Endothelial cell of umbilical vein (primary cell): ENCODE data around the gene ARL8A. TPM values are rescaled to one million over a fixed set of nuclear protein-coding genes. Genes with fewer than 3 reads are reported as not detected.

Experiments
- BruUV-seq: library from RNA; stranded (reverse); fragments of 400-500 nt; replicated peaks from 2 replicates; lab custom pipeline; 2021; lab: Mats Ljungman, UMichigan
- CTCF ChIA-PET: fragments of 300-600, 350-600 bp; sonication (Branson Sonifier 250); formaldehyde crosslinking; loops from one replicate; lab custom pipeline; 2021; ENCODE audit warnings: antibody characterized with exemption, inconsistent platforms; lab: Charles Lee
- POLR2A ChIA-PET: fragments of 300-600, 350-600 bp; sonication (Branson Sonifier 250); formaldehyde crosslinking; loops from one replicate; lab custom pipeline; 2021; ENCODE audit warnings: antibody characterized with exemption, inconsistent platforms; lab: Charles Lee
- DNase-seq: peaks from one replicate; pipeline ENCODE4 v3.0.0-alpha.2; 2011; ENCODE audit warnings: low read depth, low spot score
- FAIRE-seq: peaks from 2 replicates; lab custom pipeline; 2011; peaks lifted over from hg19 to GRCh38; lab: Jason Lieb, UNC
- H2AFZ ChIP-seq: 2 replicates; pipeline ENCODE4 v1.6.0; 2012; ENCODE audit warnings: low read depth, low read length, control low read depth, inconsistent platforms
- H3K27ac ChIP-seq: 2 replicates; pipeline ENCODE4 v1.5.1; 2011; ENCODE audit warnings: low read depth, mild to moderate bottlenecking, control low read depth, low read length, moderate library complexity; ENCODE audit not compliant: insufficient read depth
- H3K27me3 ChIP-seq, 2 experiments: 2 replicates each; pipeline versions ENCODE4 v1.6.0 to v1.6.1; 2011; ENCODE audit warnings: low read length in 2 of 2, mixed read lengths in 1 of 2; ENCODE audit not compliant: control insufficient read depth in 2 of 2, insufficient read depth in 2 of 2
- H3K36me3 ChIP-seq, 2 experiments: 2 replicates in 1 of 2; 3 replicates in 1 of 2; pipeline ENCODE4 v1.5.1; 2011; ENCODE audit warnings: low read length in 2 of 2, mild to moderate bottlenecking in 1 of 2, moderate library complexity in 1 of 2; ENCODE audit not compliant: control insufficient read depth in 2 of 2, insufficient read depth in 2 of 2; ENCODE audit errors: extremely low read depth in 1 of 2
- H3K4me1 ChIP-seq: 3 replicates; pipeline ENCODE4 v1.5.1; 2011; ENCODE audit warnings: mild to moderate bottlenecking, low read length; ENCODE audit not compliant: control insufficient read depth, insufficient read depth; ENCODE audit errors: extremely low read depth
- H3K4me2 ChIP-seq: 2 replicates; pipeline ENCODE4 v1.6.1; 2011; ENCODE audit warnings: low read length, control low read depth, mixed read lengths; ENCODE audit not compliant: insufficient read depth
- H3K4me3 ChIP-seq, 3 experiments: fragments of 200-600 bp in 1 of 3; sonication (generic), shearing (Covaris generic) in 1 of 3; replicated peaks in 1 of 3; 2 replicates each; pipeline ENCODE4 v1.5.1; 2011 to 2016; ENCODE audit warnings: control low read depth in 3 of 3, low read length in 3 of 3, mild to moderate bottlenecking in 2 of 3, inconsistent platforms in 1 of 3, low read depth in 1 of 3, moderate library complexity in 1 of 3; ENCODE audit not compliant: insufficient read depth in 1 of 3
- H3K79me2 ChIP-seq: 2 replicates; pipeline ENCODE4 v1.6.0; 2012; ENCODE audit warnings: low read length, inconsistent platforms; ENCODE audit not compliant: control insufficient read depth, insufficient read depth
- H3K9ac ChIP-seq: replicated peaks from 2 replicates; pipeline ENCODE3; 2011; ENCODE audit warnings: low read length, control low read depth; ENCODE audit not compliant: insufficient read depth; ENCODE audit errors: extremely low read depth
- H3K9me1 ChIP-seq: replicated peaks from 3 replicates; pipeline ENCODE4 v1.6.0; 2011; ENCODE audit warnings: mild to moderate bottlenecking, low read length; ENCODE audit not compliant: control insufficient read depth, insufficient read depth; ENCODE audit errors: extremely low read depth
- H3K9me3 ChIP-seq: replicated peaks from 2 replicates; pipeline ENCODE4 v1.5.1; 2012; ENCODE audit warnings: low read length, inconsistent platforms; ENCODE audit not compliant: control insufficient read depth, insufficient read depth
- H4K20me1 ChIP-seq: replicated peaks from 2 replicates; pipeline ENCODE3; 2011; ENCODE audit warnings: mild to moderate bottlenecking, low read length; ENCODE audit not compliant: control insufficient read depth, insufficient read depth; ENCODE audit errors: extremely low read depth
- CTCF ChIP-seq, 2 donors: IDR thresholded peaks; 1 replicate in 1 of 2; 2 replicates in 1 of 2; pipeline ENCODE4 v1.5.1; 2011; ENCODE audit warnings: low read length in 2 of 2, mild to moderate bottlenecking in 2 of 2, moderate library complexity in 2 of 2, control low read depth in 1 of 2, inconsistent platforms in 1 of 2, low read depth in 1 of 2; ENCODE audit not compliant: insufficient read depth in 1 of 2; ENCODE audit errors: extremely low read depth in 1 of 2
- EZH2 ChIP-seq: IDR thresholded peaks from 2 replicates; pipeline ENCODE4 v1.6.1; 2012; ENCODE audit warnings: borderline replicate concordance, low read depth, mild to moderate bottlenecking, moderate library complexity, low read length, inconsistent platforms; ENCODE audit not compliant: severe bottlenecking
- FOS ChIP-seq: IDR thresholded peaks from 2 replicates; pipeline ENCODE4 v1.6.1; 2011; ENCODE audit warnings: mild to moderate bottlenecking, low read length, moderate library complexity, borderline replicate concordance; ENCODE audit not compliant: insufficient read depth
- GATA2 ChIP-seq: IDR thresholded peaks from 2 replicates; pipeline ENCODE4 v1.7.0; 2011; ENCODE audit warnings: low read depth, mild to moderate bottlenecking, moderate library complexity, mixed read lengths, low read length; ENCODE audit not compliant: insufficient read length, insufficient read depth
- JUN ChIP-seq: IDR thresholded peaks from 2 replicates; pipeline ENCODE4 v1.6.1; 2011; ENCODE audit warnings: borderline replicate concordance, low read depth; ENCODE audit not compliant: insufficient read length, insufficient read depth
- MAX ChIP-seq: IDR thresholded peaks from 2 replicates; pipeline ENCODE4 v1.6.1; 2011; ENCODE audit not compliant: insufficient read depth, insufficient read length
- MYC ChIP-seq: IDR thresholded peaks from one replicate; pipeline ENCODE4 v1.6.1; 2011; ENCODE audit warnings: mild to moderate bottlenecking, low read depth, low read length
- POLR2A ChIP-seq: IDR thresholded peaks from 2 replicates; pipeline ENCODE4 v1.6.1; 2012; ENCODE audit warnings: low read depth, mild to moderate bottlenecking, control low read depth, low read length
- POLR2AphosphoS5 ChIP-seq: IDR thresholded peaks from 2 replicates; pipeline ENCODE4 v1.6.1; 2012; ENCODE audit warnings: low read depth, mild to moderate bottlenecking, control low read depth, low read length, moderate library complexity; ENCODE audit not compliant: insufficient read depth
- dilution Hi-C: fragments of 300-500 bp; cut with MboI; formaldehyde crosslinking; loops from one replicate; pipeline ENCODE4 v1.15.0; 2019; ENCODE audit warnings: low sequenced_read_pairs; ENCODE audit not compliant: extremely low pct_ligation_motif_present
- intact Hi-C: fragments of 100-400 bp; cut with micrococcal nuclease; formaldehyde crosslinking; loops from one replicate; pipeline ENCODE4 v1.10.0; 2022
- polyA plus RNA-seq, 4 experiments: library from polyadenylated mRNA; depleted of rRNA in 3 of 4; stranded (reverse) in 3 of 4; unstranded in 1 of 4; fragments of >200 nt; gene quantifications; 2 replicates each; pipeline versions ENCODE4 v1.2.1 to v1.2.3, GENCODE V29; 2011 to 2012; ENCODE audit warnings: missing spikeins in 1 of 4
- total RNA-seq: library from RNA; stranded (reverse); gene quantifications from 2 replicates; pipeline ENCODE4 v1.2.3, GENCODE V29; 2021

ARL8A gene
- total and polyA plus RNA-seq, 2 donors (not counting 3 experiments of a cell fraction or from before 2014, with no cell fraction given) = 54.3 to 69.5 TPM

GRCh38 chr1:202134645-202135172 lies 9.8 kb downstream of the ARL8A start:
- Histone ChIP-seq H3K4me1 (no peaks in the 10 kb centered on the region), H3K79me2 (peaks cover 15% of the 10 kb centered on the region), H3K9me1 (no peaks in the 10 kb centered on the region), H3K36me3 (peaks cover 9 to 38% of the 10 kb centered on the region in 2 experiments), H2AFZ (no peak overlapping the region), H3K9me3 (no peaks in the 10 kb centered on the region), H4K20me1 (no peaks in the 10 kb centered on the region), H3K4me2 (no peak overlapping the region), H3K27me3 (no peaks in the 10 kb centered on the region), H3K9ac (no peak overlapping the region), H3K27ac (no peak overlapping the region), H3K4me3 (no peak overlapping the region)
- DNase-seq (no peak), FAIRE-seq (no peak)
- POLR2A ChIA-PET = no interaction called here
- CTCF ChIA-PET = interaction anchor here (1.0 to 3.8 kb wide), 10 partner anchors 9 to 585 kb away, joined by 3 to 31 read pairs (median 6); partner anchors contain the start of gene GPR37L1
- dilution Hi-C loops (no loop called here), intact Hi-C loops (loop anchor here (1.0 kb wide), 3 partner anchors 9 to 125 kb away; partner anchors contain the start of gene GPR37L1)
- no peak for TF ChIP-seq GATA2
- TF ChIP-seq CTCF (IDR thresholded peaks at IDR 0.05; ENCODE audit: extremely low read depth in 1 of 2, insufficient read depth in 1 of 2, low read depth in 1 of 2, low read length in 2 of 2) = no peak
- TF ChIP-seq FOS = no peak
- no peak for TF ChIP-seq POLR2A
- TF ChIP-seq JUN = no peak
- TF ChIP-seq POLR2AphosphoS5 = no peak
- no peak for TF ChIP-seq MYC
- no peak for TF ChIP-seq MAX
- no peak for TF ChIP-seq EZH2
- no TSS peak for BruUV-seq
